GM12801 (cell line): ENCODE results near the gene CCND2.

Experiments used
- CTCF ChIP-seq: IDR thresholded peaks from one replicate; pipeline ENCODE4 v1.5.1; 2011; ENCODE audit warnings: control low read depth; ENCODE audit not compliant: insufficient read length; ENCODE audit errors: extremely low read depth

CCND2 gene

GRCh38 chr12:4273652-4274395, at the start of gene CCND2:
TSS of gene CCND2 (plus strand) at chr12:4273762. CDS start at chr12:4274041, 279 bp downstream.
- TF ChIP-seq CTCF = no peak

GRCh38 chr12:4224206-4224889, 49.2 kb upstream of the CCND2 start:
- no peak for TF ChIP-seq CTCF

DNA sequence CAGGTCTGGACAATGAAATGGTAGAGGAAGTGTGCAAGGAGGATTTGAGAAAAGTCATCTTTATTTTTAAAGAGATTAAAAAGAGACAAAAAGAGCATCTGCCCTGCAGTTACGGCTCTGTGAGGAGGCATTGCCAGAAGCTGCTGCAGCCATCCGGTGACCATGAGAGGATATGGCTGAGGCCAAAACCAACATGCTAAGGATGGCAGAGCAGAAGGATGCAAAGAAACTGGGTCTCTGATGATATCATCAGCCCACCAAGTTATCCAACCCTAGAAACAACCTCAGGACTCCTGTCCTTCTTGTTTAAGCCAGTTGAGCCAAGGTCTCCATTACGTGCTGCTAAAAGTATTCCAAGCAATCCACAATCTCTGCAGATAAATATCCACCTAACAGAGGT, 48.0 kb upstream of the CCND2 start:
- TF ChIP-seq CTCF = no peak

DNA sequence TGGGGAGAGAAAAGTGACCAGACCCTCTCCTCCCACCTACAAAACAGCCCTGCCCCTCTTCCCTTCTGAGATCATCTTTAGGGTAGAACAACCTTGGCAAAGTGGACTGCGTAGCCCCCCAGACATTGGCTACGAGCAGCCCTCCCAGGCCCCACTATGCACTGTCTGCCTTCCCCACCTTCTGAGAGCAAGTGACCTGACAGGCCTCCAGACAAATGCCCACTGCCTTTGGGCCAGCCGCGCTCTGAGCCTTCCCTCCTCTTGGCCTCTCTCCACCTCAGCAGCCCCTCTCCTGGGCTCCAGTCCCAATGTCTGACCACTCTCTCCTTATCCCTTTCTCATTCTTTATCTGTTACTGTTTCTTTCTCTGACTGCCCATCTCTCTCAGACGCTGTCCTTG, 46.5 kb upstream of the CCND2 start:
- no peak for TF ChIP-seq CTCF

DNA sequence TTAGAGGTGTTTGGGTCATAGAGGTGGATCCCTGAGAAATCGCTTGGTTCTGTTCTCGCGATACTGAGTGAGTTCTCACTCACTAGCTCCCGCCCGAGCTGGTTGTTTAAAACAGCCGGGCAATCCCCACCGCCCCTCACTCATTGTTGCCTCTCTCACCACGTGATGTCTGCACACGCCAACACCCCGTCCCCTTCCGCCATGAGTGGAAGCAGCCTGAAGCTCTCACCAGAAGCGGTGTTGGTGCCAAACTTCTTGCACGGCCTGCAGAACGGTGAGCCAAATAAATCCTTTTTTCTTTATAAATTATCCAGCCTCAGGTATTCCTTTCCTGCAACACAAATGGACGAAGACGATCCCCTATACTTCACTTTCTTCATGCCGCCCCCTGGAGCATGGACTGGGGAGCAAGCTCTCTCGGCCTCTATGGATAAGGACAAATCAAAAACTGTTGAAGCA, 45.4 kb upstream of the CCND2 start:
- TF ChIP-seq CTCF = no peak

- no peak for TF ChIP-seq CTCF
Observed at GRCh38 chr12:4230526-4230925, 43.0 kb upstream of the CCND2 start.

DNA sequence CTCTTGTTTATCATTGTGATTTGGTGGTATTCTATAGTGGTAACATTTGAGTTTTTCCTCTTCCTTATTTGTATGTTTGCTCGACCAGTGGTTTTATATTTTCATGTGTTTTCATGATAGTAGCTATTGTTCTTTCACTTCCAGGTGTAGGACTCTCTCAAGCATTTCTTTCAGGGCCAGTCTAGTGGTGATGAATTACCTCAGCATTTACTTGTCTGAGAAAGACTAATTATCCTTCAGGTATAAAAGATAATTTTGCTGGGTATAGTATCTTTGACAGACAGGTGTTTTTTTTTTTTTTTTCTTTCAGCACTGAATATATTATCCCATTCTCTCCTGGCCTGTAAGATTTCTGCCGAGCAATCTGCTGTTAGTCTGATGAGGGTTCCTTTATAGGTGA, 35.0 kb upstream of the CCND2 start:
- no peak for TF ChIP-seq CTCF
